Measurements from ENCODE around the gene NCOA3.

The NCOA3 gene

DNA sequence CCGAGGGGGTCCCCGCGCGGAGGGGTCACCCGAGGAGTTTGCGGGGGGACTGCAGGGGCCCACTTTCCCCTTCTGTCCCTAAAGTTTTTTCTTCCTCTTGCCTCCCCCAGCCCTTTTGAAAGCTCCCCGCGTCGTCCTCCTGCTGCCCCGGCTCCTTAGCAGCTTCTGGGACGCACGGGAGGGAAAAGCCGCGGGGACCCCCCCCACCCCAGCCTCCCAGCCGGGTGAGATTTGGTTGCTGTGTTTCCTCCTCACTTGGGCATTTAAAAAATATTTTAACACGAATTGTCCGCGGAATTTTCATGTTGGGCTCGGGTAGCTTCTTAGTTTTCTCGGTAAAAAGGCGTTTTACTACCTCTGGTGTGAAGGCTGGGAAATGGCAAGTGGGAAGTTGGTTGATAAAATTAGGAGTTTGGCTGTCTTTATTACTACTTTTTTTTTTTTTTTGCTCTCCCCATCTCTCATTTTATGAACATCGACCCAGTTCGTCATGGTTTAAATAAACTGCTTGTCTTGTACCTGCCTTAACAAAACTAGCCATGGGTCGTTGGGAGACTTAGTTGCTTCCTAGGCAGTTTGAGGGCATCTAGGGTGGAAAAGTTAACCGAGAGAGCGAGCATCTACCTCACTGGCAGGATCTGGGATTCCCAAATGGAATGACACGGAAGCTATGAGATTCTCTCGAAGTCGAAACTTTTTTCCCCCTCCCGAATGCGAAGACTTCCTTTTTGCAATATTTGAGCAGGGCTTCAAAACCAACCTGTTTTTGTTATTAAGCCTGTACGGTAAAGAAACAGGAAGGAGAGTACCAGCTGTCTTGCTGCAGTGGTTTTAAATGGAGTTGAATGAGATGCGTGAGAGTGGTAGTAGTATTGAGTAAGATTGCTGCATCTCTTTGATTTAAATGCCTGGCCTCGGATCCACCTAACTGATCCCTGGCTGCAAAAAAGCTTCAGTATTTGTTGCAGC, 868 bp downstream of the NCOA3 start:
- peak; percentile 25 to 66 for DNase-seq

DNA sequence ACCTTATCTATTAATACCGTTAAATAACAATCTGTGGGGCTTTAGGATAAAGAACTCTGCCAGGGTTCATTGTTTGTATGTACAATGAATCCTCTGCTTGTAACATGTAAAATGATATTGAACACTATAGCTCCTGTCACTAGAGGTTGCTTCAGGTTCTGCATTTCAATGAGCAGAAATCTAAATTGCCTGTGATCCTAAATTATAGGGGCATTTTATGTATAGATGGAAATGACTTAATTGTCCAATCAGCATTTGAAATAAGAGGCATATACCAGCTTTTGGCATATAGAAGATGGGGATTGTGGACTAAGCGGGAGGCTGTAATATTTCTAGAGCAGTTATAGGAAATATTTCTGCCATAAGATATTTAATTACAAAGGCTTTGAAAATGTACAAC, 2.0 kb downstream of the NCOA3 start:
- DNase-seq = no peak

DNA sequence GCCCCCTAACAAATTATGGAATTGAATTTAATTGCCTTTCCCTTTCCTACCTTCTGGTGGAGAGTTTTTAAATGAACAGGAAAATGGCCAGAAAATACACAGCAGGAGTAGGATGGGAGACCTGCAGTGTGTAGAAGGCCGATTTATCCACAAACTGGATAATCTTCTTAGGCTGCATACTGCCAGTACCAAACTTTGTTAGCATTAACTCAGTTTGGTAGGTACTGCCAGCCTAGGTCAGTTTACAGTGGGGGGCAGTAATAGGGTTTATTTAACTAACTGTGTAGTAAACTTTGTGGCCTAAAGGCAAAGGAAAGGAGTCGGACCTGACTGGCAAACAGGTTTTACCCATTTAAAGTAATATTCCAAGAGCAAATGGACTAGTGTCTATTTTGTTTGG, 4.6 kb downstream of the NCOA3 start:
- no peak for DNase-seq

DNA sequence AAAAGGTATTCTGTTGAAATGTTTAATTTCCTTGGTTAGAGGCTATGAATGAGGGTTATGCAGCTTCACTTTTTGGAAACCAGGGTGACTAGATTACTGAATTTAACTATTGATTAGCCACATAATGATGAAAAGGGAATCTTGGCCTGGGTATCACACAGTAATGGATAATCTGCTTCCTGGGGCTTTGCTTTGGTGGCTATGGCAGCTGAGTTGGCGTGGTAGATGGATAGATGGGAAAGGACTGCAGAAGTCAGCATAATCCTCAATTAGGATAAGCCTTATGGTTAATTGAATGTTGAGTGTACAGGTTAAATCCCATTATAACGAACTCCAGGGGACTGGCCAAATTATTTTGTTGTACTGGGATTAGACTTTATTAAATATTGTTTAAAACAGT, 5.2 kb downstream of the NCOA3 start:
- DNase-seq = no peak

DNA sequence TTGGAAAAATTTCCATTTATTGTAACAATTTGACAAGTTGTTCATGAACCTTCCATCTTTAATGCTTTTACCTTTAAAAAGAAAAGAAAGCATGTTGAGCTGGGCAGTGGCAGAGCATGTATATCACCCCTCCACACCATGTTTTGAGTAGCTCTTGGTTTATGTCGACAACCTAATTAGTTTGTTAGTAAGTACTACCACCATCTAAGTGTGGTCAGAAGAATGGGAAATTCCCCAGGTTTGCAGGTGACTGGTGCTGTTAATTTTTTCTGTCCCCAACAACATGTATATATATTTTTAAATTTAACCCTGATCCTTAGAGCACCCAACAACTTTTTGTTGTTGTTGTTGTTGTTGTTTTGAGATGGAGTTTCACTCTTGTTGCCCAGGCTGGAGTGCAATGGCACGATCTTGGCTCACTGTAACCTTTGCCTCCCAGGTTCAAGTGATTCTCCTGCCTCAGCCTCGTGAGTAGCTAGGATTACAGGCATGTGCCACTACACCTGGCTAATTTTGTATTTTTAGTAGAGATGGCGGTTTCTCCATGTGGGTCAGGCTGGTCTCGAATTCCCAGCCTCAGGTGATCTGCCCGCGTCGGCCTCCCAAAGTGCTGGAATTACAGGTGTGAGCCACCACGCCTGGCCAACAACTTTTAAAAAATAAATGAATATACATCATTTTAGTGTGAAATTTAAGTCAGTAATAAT, 5.7 kb downstream of the NCOA3 start:
- peak in 1 of 2 donors; percentile 49 for DNase-seq

DNA sequence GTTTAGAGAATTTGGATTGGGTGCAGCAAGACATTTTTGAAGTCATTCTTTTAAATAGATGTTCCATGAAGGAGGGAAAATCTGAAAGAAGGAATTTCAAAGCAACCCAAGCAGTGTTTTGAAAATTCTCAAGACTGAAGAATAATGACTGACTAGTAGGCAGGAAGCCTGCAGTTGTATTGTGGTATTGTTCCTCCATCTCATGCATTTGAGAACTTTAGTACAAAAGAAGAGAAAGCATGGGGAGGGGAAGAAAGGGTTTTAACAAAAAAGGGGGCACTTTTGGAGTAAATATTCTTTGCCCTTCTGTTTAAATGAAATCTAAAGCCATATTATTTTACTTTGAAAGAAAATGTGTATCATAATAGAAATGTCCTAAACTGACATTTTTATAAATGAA, 6.6 kb downstream of the NCOA3 start:
- no peak for DNase-seq

DNA sequence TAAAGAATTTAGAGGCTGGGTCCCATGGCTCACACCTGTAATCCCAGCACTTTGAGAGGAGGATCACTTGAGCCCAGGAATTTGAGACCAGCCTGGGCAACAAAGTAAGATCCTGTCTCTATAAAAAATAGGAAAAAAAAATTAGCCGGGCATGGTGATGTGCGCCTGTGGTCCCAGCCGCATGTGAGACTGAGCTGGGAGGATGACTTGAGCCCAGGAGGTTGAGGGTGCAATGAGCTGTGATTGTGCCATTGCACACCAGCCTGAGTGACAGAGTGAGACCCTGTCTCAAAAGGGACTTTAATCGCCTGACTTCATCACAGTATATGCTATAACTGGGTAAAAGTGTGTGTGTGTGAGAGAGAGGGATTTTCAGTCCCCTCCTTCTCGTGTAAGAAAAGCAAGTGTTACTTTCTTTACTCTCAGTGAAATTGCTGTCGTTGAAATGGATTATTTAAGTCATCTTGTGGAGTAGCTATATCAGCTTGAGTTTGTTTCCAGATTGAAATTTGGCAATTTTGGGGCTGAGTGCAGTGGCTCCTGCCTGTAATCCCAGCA, 7.5 kb downstream of the NCOA3 start:
- DNase-seq = no peak

DNA sequence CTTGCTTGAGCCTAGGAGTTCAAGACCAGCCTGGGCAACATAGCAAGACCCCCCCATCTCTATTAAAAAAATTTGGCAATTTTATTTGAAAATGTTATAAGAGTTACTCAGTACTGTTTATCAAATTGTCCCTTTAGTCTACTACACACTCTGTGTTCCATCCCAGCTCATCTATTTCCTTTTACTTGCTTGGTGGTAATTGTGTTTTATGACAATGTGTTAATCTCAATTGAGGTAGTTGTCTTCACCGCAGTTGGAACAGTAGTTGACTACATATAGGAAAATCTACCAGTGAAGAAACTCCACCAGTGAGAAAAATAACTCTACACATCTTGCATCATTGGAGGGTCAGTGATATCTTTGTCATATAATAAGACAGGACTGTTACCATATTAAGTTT, 8.0 kb downstream of the NCOA3 start:
- no peak for DNase-seq

DNA sequence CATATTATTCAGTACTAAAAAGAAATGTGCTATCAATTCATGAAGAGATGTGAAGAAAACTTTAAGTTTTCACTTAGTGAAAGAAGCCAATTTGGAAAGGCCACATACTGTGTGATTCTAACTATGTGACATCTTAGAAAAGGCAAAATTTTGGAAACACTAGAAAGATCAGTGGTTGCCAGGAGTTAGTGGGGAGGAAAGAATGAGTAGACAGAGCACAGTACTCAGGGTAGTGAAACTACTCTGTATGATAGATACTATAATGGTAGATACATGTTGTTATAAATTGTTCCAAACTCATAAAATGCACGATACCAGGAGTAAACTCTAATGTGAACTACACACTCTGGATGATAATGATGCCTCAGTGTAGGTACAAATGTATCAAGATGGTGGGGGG, 14.2 kb downstream of the NCOA3 start:
- DNase-seq = no peak

DNA sequence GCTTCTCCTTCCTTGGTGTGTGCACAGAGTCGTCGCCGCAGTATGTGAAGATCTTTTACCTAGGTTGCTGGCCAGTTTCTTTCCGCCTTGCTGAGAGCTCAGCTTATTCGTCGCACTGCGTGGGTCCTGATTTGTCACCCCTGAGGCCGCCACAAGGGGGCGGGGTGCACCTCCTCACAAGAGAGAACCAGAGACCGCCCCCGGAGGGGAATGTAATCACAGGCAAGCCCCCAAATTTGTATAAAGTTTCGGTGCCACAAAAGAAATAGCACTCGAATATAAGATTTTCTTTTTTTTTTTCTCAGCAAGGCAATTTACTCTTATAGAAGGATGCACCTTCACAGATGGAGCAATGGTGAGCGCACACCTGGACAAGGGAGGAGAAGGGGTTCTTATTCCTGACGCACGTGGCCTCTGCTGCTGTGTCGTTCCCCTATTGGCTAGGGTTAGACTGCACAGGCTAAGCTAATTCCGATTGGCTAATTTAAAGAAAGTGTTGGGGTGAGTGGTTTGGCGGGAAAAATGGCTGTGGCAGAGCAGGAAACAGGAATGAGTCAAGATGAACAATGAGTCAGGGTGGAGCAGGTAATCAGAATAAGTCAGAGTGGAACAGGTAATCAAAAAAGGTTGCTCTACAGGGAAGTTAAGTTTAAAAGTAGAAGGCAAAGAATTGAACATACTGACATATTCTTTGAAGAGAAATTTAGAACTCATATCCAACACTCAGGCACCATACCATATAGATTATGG, 19.5 kb downstream of the NCOA3 start:
- DNase-seq = no peak

DNA sequence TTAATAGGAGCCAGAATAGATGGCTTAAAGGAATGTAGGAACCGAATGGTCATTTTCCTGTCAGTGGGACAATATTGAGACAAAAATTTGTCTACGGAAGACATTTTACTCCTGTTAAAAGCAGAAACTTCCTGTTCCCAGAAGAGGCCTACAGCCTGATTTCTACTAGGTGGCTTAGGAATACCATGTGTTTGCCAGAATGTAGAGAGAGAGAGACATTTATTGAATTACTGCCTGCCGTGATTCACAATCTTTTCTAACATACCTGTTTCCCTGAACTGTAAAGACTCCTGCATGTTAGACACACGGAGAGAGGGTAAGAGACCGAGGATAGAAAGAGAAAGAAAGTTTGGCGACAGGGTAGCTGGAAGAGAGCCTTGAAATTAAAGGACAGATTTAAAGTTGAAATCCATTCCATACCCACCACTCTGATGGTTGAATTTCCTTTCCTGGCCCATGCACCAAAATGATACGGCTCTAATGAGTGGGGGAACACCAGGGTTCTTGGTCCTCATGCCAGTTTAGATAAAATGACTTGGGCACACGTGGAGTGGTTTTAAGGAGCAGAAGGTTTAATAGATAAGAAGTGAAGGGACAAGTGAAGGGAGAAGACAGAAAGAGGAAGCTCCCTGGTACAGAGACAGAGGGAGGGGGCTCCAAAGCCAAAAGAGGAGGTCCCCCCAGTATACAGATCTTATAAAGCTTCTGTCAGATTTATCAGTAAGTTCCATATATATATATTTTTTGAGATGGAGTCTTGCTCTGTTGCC, 22.5 kb downstream of the NCOA3 start:
- DNase-seq = no peak

DNA sequence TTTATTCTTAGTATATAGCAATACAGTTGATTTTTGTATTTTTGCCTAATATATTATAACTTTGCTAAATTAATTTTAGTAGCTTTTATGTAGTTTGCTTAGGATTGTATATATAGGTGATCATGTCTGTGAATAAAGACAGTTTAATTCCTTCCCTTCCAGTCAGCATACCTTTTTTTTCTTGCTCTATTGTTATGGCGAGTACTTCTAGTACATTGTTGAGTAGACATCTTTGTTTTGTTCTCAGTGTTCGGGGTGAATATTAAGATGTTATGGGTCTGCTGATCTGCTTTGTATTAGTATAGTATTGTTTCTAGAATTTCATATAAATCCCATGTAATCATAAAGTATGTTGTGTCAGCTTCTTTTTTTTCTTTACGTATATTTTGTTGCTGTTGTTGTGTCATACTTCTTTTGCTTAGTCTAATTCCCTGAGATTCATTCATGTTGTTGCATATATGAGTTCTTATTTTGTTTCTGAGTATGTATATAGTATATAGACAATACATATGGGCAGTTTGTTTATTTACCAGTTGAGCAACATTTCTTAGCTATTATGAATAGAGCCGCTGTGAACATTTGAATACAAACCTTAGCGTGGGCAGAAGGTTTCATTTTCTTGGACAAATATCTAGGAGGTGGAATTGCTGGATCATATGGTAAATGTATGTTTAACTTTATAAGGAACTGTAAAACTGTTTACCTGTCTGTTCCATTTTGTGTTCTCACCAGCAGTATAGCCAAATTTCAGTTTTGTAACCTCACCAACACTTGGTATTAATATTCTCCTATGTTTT, 25.5 kb downstream of the NCOA3 start:
- no peak for DNase-seq

DNA sequence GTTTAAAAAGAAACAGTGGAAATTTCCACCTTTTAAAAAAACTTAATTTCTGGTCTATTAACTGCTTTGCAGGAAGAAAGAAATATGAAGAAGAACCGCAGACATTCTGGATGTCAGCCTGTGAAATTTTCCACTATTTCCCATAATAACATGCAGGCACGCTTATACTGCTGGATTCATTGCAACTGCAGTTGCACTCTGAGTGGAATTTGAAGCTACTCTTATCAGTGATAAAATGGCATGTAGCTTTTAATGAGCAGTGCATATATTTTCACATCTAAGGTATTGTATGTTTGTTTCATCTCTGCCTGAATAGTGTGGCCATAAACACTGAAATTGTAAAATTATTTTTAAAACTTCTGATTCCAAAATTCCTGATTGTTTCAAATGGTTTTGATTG, 28.2 kb downstream of the NCOA3 start:
- no peak for DNase-seq

DNA sequence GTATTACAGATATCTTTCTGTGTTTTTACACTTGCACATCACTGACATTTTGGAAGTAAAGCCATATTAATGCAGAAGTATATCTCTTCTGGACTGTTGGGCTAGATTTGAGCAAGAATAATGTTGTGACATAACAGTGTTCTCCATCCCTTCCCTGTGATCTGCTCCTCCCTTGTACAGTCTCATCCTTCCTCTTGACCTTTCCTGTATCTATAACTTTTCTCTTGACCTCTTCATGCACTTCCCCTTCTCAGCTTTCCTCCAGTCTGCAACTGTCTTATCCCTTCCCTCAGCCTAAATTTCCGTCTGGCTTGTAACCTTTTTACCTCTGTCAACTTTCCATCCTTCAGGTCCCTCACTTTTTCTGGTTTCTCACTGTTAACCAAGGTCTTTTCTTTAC, 29.8 kb downstream of the NCOA3 start:
- DNase-seq = no peak

DNA sequence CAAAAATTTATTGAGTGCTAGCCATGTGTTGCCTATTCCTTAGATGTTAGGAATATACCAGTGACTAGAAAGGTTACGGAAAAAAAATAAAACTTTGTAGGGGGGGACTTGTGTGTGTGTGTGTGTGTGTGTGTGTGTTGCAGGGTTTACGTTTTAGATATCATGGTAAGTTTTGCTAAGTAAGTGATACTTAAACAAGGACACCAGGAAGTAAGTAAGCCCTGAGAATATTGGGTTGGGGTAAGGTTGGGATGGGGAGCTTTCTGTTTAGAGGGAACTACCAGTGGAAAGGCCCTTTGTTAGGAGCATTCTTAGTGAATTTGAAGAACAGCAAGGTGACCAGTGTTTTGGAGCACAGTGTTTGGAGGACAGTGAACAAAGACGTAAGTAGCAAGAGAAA, 30.3 kb downstream of the NCOA3 start:
- no peak for DNase-seq

DNA sequence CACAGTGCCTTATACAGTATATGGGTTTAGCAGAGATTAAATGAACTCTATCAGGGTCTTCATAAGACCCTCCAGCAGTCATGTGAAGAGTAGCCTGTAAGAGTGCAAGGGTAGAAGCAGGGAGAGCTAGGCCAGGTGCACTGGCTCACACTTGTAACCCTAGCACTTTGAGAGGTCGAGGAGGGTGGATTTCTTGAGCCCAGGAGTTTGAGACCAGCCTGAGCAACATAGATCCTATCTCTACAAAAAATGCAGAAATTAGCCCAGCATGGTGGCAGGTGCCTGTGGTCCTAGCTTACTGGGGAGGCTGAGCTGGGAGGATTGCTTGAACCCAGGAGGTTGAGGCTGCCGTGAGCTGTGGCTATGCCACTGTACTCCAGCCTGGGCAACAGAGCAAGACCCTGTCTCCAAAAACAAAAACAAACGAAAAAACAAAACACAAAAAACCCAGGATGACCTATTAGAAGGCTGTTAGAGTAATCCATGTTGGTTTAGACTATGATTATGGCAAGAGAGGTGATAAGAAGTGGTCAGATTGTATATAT, 31.9 kb downstream of the NCOA3 start:
- DNase-seq = no peak

DNA sequence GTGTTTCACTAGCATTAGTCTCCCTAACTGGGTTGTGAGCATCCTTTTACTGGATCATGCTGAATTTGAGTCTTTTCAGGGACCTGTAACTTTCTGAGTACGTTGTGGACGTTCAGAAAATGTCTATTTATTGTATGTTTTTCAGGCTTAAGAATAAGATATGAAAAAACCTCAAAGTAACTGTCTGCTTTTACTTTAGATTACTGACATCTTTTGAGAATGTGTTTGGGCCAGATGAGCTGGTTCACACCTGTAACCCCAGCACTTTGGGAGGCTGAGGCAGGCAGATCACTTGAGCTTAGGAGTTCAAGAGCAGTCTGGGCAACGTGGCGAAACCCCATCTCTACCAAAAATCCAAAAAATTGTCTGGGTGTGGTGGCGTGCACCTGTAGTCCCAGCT, 32.7 kb downstream of the NCOA3 start:
- no peak for DNase-seq

DNA sequence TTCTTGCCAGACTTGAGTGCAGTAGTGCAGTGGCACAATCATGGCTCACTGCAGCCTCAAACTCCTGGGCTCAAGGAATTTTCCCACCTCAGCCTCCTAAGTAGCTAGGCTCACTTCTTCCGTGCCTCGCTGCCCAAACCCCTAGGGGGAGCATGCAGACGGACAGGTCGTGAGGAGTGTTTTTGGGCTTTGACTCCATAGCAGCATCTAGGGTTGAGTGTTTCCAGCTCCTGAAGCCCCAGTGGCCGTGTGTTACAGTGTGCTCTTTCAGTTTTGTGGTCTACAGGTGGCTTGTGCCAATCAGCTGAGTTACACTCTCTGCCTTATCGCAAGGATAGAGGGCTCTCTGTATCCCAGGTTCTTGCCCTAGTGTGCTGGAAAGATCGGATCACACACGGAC, 33.4 kb downstream of the NCOA3 start:
- no peak for DNase-seq

DNA sequence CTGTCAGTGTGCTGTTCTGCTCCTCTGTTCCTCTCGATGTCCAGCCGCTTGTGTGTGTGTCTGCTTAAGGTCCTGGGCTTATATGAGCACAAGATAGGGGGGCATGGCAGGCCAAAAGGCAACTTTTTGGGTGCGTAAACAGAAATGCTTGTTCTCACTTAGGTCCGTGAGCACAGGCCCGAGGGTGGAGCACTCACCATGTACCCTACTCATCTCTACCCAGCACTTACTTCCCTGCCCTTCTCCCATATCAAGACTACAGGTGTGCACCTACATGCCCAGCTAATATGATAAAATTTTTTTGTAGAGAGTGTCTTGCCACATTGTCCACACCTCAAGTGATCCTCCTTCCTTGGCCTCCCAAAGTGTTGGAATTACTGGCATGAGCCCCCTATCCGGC, 34.3 kb downstream of the NCOA3 start:
- DNase-seq = no peak

DNA sequence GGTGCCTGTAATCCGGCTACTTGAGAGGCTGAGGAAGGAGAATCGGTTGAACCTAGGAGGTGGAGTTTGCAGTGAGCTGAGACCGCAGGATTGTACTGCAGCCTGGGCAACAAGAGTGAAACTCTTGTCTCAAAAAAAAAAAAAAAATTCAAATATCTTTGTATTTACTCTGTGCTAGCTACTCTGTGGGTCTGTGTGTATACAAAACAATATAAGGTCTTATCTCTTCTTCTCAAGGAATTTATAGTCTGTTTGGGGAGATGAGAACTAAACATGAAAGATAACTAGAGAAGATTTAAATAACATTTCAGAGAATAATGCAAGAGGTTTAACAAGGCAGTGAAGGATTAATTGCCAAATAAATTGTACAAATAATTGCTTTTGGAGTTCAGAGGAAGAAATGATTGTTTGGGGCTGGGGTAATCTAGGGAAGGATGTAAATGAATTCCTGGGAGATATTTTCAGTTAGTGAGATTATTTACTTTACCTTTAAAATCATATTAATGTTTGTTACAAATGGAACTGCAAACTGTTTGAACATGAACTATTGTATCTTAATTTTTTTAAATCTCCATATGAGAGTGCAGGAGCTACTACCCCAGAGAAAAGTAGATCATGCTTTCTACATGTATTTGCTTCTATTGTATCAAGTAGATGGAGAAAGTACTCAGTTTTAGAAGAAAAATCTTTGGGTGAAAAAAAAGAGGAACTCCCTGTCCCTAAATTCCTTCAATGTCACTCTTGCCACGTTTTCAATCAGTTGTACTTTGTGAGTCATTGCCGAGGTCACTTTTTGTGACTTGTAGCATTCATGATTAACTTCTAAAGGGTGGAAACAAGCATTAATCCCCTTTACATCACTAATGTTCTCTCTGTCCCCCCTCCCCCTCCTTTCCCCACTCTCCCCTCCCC, 39.0 kb downstream of the NCOA3 start:
- peak in 1 of 2 donors; percentile 8 for DNase-seq
